ENCODE data around the gene JMJD6.

Gene JMJD6

DNA sequence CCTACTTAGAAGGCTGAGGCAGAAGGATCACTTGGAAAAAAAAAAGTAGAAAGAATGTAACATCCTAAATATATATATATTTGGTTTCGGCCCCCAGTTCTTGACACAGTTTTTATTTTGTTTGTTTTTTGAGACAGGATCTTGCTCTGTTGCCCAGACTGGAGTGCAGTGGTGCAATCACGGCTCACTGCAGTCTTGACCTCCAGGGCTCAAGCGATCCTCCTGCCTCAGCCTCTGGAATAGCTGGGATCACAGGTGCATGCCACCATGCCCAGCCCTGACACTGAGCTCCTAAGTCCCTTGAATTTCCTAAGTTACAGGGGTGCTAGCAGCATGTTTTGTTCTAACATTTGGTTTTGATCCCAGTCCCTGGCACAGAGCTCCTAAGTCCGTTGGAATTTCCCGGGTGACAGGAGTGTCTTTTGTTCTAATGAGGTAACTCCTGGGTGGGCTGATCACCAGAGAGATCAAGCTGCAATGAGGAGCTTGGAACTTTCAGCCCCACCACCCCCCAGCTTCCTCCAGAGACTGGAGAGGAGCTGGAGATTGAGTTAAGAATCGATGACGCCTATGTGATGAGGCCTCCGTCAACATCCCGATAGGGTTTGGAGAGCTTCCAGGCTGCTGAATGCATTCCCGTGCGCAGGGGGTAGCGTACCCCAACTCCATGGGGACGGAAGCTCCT lies 35.7 kb downstream of the JMJD6 start:
- TF ChIP-seq, protein P1, sequence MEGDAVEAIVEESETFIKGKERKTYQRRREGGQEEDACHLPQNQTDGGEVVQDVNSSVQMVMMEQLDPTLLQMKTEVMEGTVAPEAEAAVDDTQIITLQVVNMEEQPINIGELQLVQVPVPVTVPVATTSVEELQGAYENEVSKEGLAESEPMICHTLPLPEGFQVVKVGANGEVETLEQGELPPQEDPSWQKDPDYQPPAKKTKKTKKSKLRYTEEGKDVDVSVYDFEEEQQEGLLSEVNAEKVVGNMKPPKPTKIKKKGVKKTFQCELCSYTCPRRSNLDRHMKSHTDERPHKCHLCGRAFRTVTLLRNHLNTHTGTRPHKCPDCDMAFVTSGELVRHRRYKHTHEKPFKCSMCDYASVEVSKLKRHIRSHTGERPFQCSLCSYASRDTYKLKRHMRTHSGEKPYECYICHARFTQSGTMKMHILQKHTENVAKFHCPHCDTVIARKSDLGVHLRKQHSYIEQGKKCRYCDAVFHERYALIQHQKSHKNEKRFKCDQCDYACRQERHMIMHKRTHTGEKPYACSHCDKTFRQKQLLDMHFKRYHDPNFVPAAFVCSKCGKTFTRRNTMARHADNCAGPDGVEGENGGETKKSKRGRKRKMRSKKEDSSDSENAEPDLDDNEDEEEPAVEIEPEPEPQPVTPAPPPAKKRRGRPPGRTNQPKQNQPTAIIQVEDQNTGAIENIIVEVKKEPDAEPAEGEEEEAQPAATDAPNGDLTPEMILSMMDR (IDR thresholded peaks at IDR 0.05; ENCODE audit: low read length, missing control alignments), result no peak

DNA sequence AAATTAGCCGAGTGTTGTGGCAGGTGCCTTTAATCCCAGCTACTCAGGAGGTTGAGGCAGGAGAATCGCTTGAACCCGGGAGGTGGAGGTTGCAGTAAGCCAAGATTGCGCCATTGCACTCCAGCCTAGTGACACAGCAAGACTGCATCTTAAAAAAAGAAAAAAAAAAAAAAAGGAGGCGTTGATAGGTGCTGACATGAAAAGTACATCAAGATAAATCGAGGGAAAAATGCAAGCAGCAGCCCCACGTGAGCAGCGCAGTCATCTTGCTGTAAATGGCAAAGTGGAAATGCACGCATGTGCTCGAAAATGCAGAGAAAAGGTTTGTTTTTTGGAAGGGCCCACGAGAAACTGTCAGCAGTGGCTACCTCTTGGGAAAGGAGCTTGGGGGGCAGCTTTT lies 36.5 kb downstream of the JMJD6 start:
- no peak overlapping the region for H3K4me3 ChIP-seq (replicated peaks; ENCODE audit: low read depth, low read length)
- no peak for DNase-seq (ENCODE audit: low read depth)
- TF ChIP-seq, protein P1 (IDR thresholded peaks at IDR 0.05; ENCODE audit: low read length, missing control alignments), result no peak

More for the DNA sequence above, 35.7 kb downstream of the JMJD6 start:
- DNase-seq (ENCODE audit: low read depth), result no peak
- H3K4me3 ChIP-seq (replicated peaks; ENCODE audit: low read depth, low read length), result no peak overlapping the region

DNA sequence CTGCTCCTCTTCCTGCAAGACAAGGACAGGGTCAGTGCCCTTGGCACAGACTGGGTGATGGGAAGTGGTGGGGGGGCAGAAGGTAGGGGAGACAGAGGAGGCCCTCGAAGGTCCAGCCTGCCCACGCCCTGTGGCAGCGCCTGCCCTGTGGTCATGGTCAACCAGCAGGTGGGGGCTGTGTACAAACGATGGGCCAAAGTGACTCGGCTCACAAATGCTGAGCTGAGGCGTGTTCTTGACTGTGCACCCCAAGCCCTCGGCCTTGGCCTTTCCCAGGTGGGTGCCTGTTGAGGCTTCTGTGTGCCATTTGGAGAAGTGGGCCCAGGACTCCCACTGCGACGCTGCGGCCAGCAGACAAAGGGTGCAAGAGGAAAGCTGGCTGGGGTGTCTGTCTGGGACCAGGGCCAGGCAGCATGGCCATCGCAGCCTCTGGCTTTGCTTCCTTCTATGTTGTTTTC lies 38.2 kb downstream of the JMJD6 start:
- TF ChIP-seq, protein P1 (IDR thresholded peaks at IDR 0.05; ENCODE audit: low read length, missing control alignments), result peak; percentile 2
- no peak for DNase-seq (ENCODE audit: low read depth)
- no peak overlapping the region for H3K4me3 ChIP-seq (replicated peaks; ENCODE audit: low read depth, low read length)

DNA sequence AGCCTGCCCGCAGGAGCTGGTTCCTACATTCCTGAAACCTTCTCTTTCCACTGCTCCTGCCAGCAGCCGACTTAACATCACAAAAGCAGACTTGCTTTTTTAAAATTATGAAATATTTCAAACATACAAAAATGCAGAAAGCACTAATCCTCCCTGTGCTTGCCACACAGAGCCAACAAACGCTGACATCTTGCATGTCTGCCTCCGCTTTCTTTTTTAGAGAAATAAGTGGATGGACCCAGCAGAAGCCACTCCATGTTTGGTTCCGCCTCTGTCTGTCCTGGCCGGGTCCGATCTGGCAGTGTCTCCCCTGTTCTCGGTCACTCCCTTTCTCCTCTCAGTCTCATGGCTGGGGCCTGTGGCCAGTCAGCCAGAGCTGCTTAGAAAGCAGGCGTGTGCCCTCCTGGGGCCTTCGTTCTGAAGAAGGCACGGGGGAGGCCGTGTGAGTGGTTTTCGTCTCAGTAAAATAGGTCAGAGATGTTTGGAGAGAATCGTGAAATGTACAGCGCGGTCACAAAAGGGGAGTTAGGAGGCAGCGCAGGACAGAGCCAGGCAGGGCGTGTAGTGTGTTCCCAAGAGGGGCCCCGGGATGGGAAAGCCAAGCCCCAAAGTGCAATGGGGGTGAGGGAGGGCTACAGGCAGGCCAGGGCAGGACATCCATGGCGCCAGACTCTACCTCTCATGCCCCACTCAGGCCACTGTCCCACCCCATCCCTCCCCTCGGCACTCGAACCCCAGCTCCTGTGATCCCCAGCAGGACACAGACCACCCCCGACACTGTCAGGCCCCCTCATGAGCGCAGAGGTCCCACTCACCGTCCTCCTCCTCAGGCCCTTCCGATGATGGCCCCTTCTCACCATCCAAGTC lies 38.9 kb downstream of the JMJD6 start:
- no peak overlapping the region for H3K4me3 ChIP-seq (replicated peaks; ENCODE audit: low read depth, low read length)
- TF ChIP-seq, protein P1 (IDR thresholded peaks at IDR 0.05; ENCODE audit: low read length, missing control alignments), result no peak
- no peak for DNase-seq (ENCODE audit: low read depth)

DNA sequence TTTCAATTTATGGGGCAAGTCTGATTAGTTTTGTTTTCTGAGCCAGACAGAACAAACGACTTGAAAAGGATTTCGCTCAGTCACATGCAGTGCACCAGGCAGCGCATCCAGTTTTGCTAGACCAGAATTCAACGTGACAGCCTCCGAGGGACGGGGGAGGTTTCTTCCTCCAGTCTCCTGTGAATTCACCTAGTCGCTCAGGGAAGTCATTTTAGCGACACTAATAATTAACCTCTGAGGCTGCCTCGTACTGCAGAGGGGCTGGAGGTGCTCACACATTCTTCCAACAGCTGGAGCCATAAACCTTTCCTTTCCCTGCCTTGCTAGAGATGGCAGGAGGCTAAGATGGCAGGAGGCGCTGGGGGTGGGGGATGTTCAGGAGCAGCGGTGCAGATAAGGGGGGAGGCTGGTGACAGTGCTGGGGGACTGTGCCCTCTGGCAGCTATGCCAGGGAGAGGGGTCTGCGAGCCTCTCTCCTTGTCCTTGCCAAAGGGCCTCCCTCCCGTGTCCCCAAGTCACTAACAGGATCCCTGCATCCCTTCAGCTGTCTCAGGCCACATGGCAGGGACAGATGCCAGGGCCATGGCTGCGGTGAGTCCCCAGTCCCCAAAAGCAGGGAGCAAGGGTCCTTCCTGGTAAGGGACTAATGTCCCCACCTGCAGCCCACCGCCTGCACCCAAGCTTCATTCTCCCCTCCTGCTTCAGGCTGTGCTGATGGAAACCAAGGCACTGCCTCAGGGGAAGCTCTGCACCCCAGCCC lies 39.7 kb downstream of the JMJD6 start:
- H3K4me3 ChIP-seq (replicated peaks; ENCODE audit: low read depth, low read length), result no peak overlapping the region
- TF ChIP-seq, protein P1 (IDR thresholded peaks at IDR 0.05; ENCODE audit: low read length, missing control alignments), result no peak
- no peak for DNase-seq (ENCODE audit: low read depth)

DNA sequence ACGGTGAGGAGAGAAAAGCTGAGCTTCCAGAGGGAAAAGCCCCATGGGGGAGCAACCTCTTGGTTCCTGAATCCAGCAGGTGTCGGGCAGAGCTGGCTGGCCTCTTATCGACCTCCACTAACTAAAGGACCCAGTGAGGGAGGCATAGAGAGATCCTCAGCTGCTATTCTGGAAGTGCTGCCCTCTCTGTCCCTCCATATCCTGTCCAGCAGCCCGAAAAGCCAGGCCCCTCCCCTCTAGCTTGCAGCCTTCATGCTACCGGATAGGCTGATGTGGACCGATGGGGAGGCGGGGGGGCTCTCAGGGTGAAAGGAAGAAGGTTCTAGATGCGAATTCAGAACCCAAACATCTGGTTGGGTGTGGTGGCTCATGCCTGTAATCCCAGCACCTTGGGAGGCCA lies 40.6 kb downstream of the JMJD6 start:
- no peak overlapping the region for H3K4me3 ChIP-seq (replicated peaks; ENCODE audit: low read depth, low read length)
- TF ChIP-seq, protein P1 (IDR thresholded peaks at IDR 0.05; ENCODE audit: low read length, missing control alignments), result no peak
- no peak for DNase-seq (ENCODE audit: low read depth)

Data from fibroblast of pulmonary artery (primary cell).